Muscle layer of duodenum (tissue), 2 donors: ENCODE data around the gene RAB17.
A peak's percentile ranks its signal among the peaks of the same experiment; 100 is the strongest.

Source experiments
- H3K27ac ChIP-seq: one replicate; pipeline ENCODE4 v1.7.0; 2013; ENCODE audit warnings: mild to moderate bottlenecking, low read length
- H3K27me3 ChIP-seq: one replicate; pipeline ENCODE4 v1.7.0; 2013; ENCODE audit warnings: low read depth, mild to moderate bottlenecking, control low read depth, low read length
- H3K36me3 ChIP-seq, 2 donors: one replicate each; pipeline ENCODE4 v1.7.0; 2013; ENCODE audit warnings: low read length in 2 of 2, control low read depth in 1 of 2, mild to moderate bottlenecking in 1 of 2; ENCODE audit not compliant: insufficient read depth in 2 of 2, control insufficient read depth in 1 of 2
- H3K4me1 ChIP-seq, 2 donors: one replicate each; pipeline ENCODE4 v1.7.0; 2013; ENCODE audit warnings: low read length in 2 of 2, mild to moderate bottlenecking in 2 of 2, control low read depth in 1 of 2, moderate library complexity in 1 of 2; ENCODE audit not compliant: insufficient read depth in 2 of 2, control insufficient read depth in 1 of 2
- H3K4me3 ChIP-seq, 2 donors: one replicate each; pipeline ENCODE4 v1.7.0; 2013; ENCODE audit warnings: low read length in 2 of 2, low read depth in 1 of 2, mild to moderate bottlenecking in 1 of 2
- H3K9me3 ChIP-seq, 2 donors: one replicate each; pipeline ENCODE4 v1.7.0; 2013; ENCODE audit warnings: low read length in 2 of 2, control low read depth in 1 of 2, mild to moderate bottlenecking in 1 of 2; ENCODE audit not compliant: control insufficient read depth in 1 of 2
- donor health status: healthy.

The RAB17 gene

GRCh38 chr2:237583385-237584295 lies 6.9 kb downstream of the RAB17 start:
- Histone ChIP-seq H3K4me3 (no peak overlapping the region), H3K9me3 (no peaks in the 10 kb centered on the region), H3K4me1 (peaks cover 5 to 9% of the 10 kb centered on the region in 2 donors), H3K27me3 (no peaks in the 10 kb centered on the region), H3K27ac (no peak overlapping the region), H3K36me3 (no peaks in the 10 kb centered on the region)

GRCh38 chr2:237581751-237582746 lies 8.5 kb downstream of the RAB17 start:
- no peak overlapping the region for H3K27ac ChIP-seq
- peak overlapping the region in 1 of 2 donors; percentile 42 for H3K4me3 ChIP-seq
- H3K27me3 ChIP-seq, result no peaks in the 10 kb centered on the region
- H3K4me1 ChIP-seq, result peaks cover 5 to 9% of the 10 kb centered on the region in 2 donors
- no peaks in the 10 kb centered on the region for H3K36me3 ChIP-seq
- no peaks in the 10 kb centered on the region for H3K9me3 ChIP-seq

- no peak overlapping the region for H3K27ac ChIP-seq
- H3K4me3 ChIP-seq, result no peak overlapping the region
- no peaks in the 10 kb centered on the region for H3K36me3 ChIP-seq
Measured at GRCh38 chr2:237581326-237581725, 9.2 kb downstream of the RAB17 start.

GRCh38 chr2:237577956-237578870 lies 12.3 kb downstream of the RAB17 start:
- Histone ChIP-seq H3K9me3 (no peaks in the 10 kb centered on the region), H3K27me3 (no peaks in the 10 kb centered on the region), H3K4me1 (peaks cover 5 to 14% of the 10 kb centered on the region in 2 donors), H3K27ac (no peak overlapping the region), H3K36me3 (no peaks in the 10 kb centered on the region), H3K4me3 (no peak overlapping the region)

More at GRCh38 chr2:237581326-237581725, 9.2 kb downstream of the RAB17 start:
- no peaks in the 10 kb centered on the region for H3K9me3 ChIP-seq
- H3K27me3 ChIP-seq, result no peaks in the 10 kb centered on the region
- H3K4me1 ChIP-seq, result peaks cover 5 to 9% of the 10 kb centered on the region in 2 donors

- Histone ChIP-seq H3K36me3 (no peaks in the 10 kb centered on the region), H3K27me3 (no peaks in the 10 kb centered on the region), H3K4me1 (peaks cover 7 to 17% of the 10 kb centered on the region in 2 donors), H3K9me3 (no peaks in the 10 kb centered on the region), H3K27ac (no peak overlapping the region), H3K4me3 (no peak overlapping the region)
Measured at GRCh38 chr2:237577458-237577857, 13.1 kb downstream of the RAB17 start.

- Histone ChIP-seq H3K4me1 (peaks cover 7 to 16% of the 10 kb centered on the region in 2 donors), H3K27me3 (no peaks in the 10 kb centered on the region), H3K4me3 (no peak overlapping the region), H3K27ac (no peak overlapping the region), H3K9me3 (no peaks in the 10 kb centered on the region), H3K36me3 (no peaks in the 10 kb centered on the region)
Measured at GRCh38 chr2:237576974-237577373, 13.6 kb downstream of the RAB17 start.

- H3K36me3 ChIP-seq, result no peaks in the 10 kb centered on the region
- H3K27ac ChIP-seq, result no peak overlapping the region
- H3K4me1 ChIP-seq, result peaks cover 6 to 13% of the 10 kb centered on the region in 2 donors
- H3K27me3 ChIP-seq, result no peaks in the 10 kb centered on the region
- no peak overlapping the region for H3K4me3 ChIP-seq
- H3K9me3 ChIP-seq, result no peaks in the 10 kb centered on the region
Measured at GRCh38 chr2:237575869-237576862, 14.4 kb downstream of the RAB17 start.

GRCh38 chr2:237574894-237575868 lies 15.4 kb downstream of the RAB17 start:
- no peak overlapping the region for H3K4me3 ChIP-seq

GRCh38 chr2:237574467-237574866 lies 16.1 kb downstream of the RAB17 start:
- H3K27ac ChIP-seq, result no peak overlapping the region
- no peaks in the 10 kb centered on the region for H3K36me3 ChIP-seq
- H3K4me3 ChIP-seq, result no peak overlapping the region
- no peaks in the 10 kb centered on the region for H3K9me3 ChIP-seq
- peaks cover 6 to 13% of the 10 kb centered on the region in 2 donors for H3K4me1 ChIP-seq
- H3K27me3 ChIP-seq, result no peaks in the 10 kb centered on the region

More at GRCh38 chr2:237574894-237575868, 15.4 kb downstream of the RAB17 start:
- Histone ChIP-seq H3K27ac (no peak overlapping the region), H3K36me3 (no peaks in the 10 kb centered on the region), H3K4me1 (peaks cover 6 to 13% of the 10 kb centered on the region in 2 donors), H3K9me3 (no peaks in the 10 kb centered on the region), H3K27me3 (no peaks in the 10 kb centered on the region)
